Panc1 (cell line): ENCODE results near the gene TEX51. TPM values are rescaled to one million over a fixed set of nuclear protein-coding genes. Genes with fewer than 3 reads are reported as not detected.

Experiments used
- ATAC-seq: fragments of 200-7000 bp; cut with Tn5 transposase; 2 replicates; pipeline ENCODE4 v1.9.1; 2020; ENCODE audit warnings: mild to moderate bottlenecking, moderate library complexity
- BruUV-seq: library from RNA; stranded (reverse); fragments of 400-500 nt; replicated peaks from 2 replicates; lab custom pipeline; 2021; lab: Mats Ljungman, UMichigan
- CTCF ChIA-PET: fragments of 300-600 bp; sonication (Branson Sonifier 250); formaldehyde crosslinking; loops from one replicate; lab custom pipeline; 2022; ENCODE audit warnings: antibody characterized with exemption; lab: Charles Lee
- POLR2A ChIA-PET: fragments of 300-600 bp; sonication (Branson Sonifier 250); formaldehyde crosslinking; loops from one replicate; lab custom pipeline; 2022; ENCODE audit warnings: antibody characterized with exemption; lab: Charles Lee
- DNase-seq: peaks from one replicate; pipeline ENCODE4 v3.0.0-alpha.2; 2010; ENCODE audit warnings: low read depth, low spot score
- H3K27ac ChIP-seq: 2 replicates; pipeline ENCODE4 v1.5.1; 2011; ENCODE audit warnings: mild to moderate bottlenecking, low read length, inconsistent platforms
- H3K27me3 ChIP-seq: fragments of 200-500 bp; sonication (Bioruptor generic); 2 replicates; pipeline ENCODE4 v1.6.0; 2014; ENCODE audit warnings: low read length, inconsistent platforms; ENCODE audit not compliant: control insufficient read depth, insufficient read depth
- H3K36me3 ChIP-seq: fragments of 200-500 bp; sonication (Bioruptor generic); 2 replicates; pipeline ENCODE4 v1.5.1; 2014; ENCODE audit warnings: inconsistent platforms, mild to moderate bottlenecking, low read length, moderate library complexity; ENCODE audit not compliant: control insufficient read depth, insufficient read depth
- H3K4me1 ChIP-seq: 2 replicates; pipeline ENCODE4 v1.5.1; 2011; ENCODE audit warnings: inconsistent platforms, mild to moderate bottlenecking, low read length, moderate library complexity; ENCODE audit not compliant: control insufficient read depth, insufficient read depth
- H3K4me3 ChIP-seq, 2 experiments: 2 replicates each; pipeline ENCODE4 v1.5.1; 2011 to 2012; ENCODE audit warnings: low read depth in 2 of 2, low read length in 2 of 2, mild to moderate bottlenecking in 2 of 2, inconsistent platforms in 1 of 2, moderate library complexity in 1 of 2
- H3K9me3 ChIP-seq: fragments of 200-500 bp; sonication (Bioruptor generic); 2 replicates; pipeline ENCODE4 v1.5.1; 2014; ENCODE audit warnings: low read depth, mild to moderate bottlenecking, inconsistent platforms, low read length, moderate library complexity; ENCODE audit not compliant: control insufficient read depth, insufficient read depth
- CTCF ChIP-seq: fragments of 450-650 bp; IDR thresholded peaks from 2 replicates; pipeline ENCODE4 v1.5.1; 2017; ENCODE audit warnings: mild to moderate bottlenecking
- POLR2AphosphoS5 ChIP-seq: IDR thresholded peaks from 2 replicates; pipeline ENCODE4 v1.6.1; 2012; ENCODE audit warnings: mild to moderate bottlenecking, low read depth, low read length, moderate library complexity
- REST ChIP-seq, 2 experiments: IDR thresholded peaks; 2 replicates each; pipeline ENCODE4 v1.6.1; 2011 to 2012; ENCODE audit warnings: low read depth in 2 of 2, control low read depth in 1 of 2, low read length in 1 of 2, mild to moderate bottlenecking in 1 of 2, moderate library complexity in 1 of 2; ENCODE audit not compliant: insufficient read depth in 1 of 2
- SIN3A ChIP-seq: IDR thresholded peaks from 2 replicates; pipeline ENCODE4 v1.6.1; 2012; ENCODE audit warnings: low read depth, mild to moderate bottlenecking, low read length, moderate library complexity, borderline replicate concordance; ENCODE audit not compliant: insufficient read depth
- TCF7L2 ChIP-seq: IDR thresholded peaks from 2 replicates; pipeline ENCODE4 v1.6.1; 2011; ENCODE audit warnings: mild to moderate bottlenecking, low read depth, low read length, inconsistent platforms
- in situ Hi-C: cut with HindIII; loops from 2 replicates; pipeline ENCODE4 v1.10.0; 2016; ENCODE audit warnings: low sequenced_read_pairs, low pct_unique_long_range_greater_than_20kb
- intact Hi-C: fragments of 100-400 bp; cut with micrococcal nuclease; formaldehyde crosslinking; loops from one replicate; pipeline ENCODE4 v1.10.0; 2022; ENCODE audit not compliant: unreplicated experiment
- total RNA-seq: library from RNA; stranded (reverse); gene quantifications from one replicate; pipeline ENCODE4 v1.2.1, GENCODE V29; 2021; ENCODE audit not compliant: unreplicated experiment

TEX51 gene
- total RNA-seq, 1 experiment from 2014 or later = not detected

GRCh38 chr2:126880324-126880723 is 18.4 kb upstream of the TEX51 start:
- intact Hi-C loops (no loop called here), in situ Hi-C loops (no loop called here)
- TF ChIP-seq TCF7L2 = no peak
- no peak for TF ChIP-seq SIN3A
- Histone ChIP-seq H3K27me3 (no peaks in the 10 kb centered on the region), H3K4me1 (no peaks in the 10 kb centered on the region), H3K4me3 (no peak overlapping the region), H3K27ac (no peak overlapping the region), H3K9me3 (no peaks in the 10 kb centered on the region), H3K36me3 (no peaks in the 10 kb centered on the region)
- ChIA-PET CTCF (no interaction called here), POLR2A (no interaction called here)
- BruUV-seq = no TSS peak
- no peak for DNase-seq
- ATAC-seq = no peak

- no peak overlapping the region for H3K4me3 ChIP-seq
- no peak for DNase-seq
Measured at GRCh38 chr2:126880817-126881216, 17.9 kb upstream of the TEX51 start.

More at GRCh38 chr2:126880817-126881216, 17.9 kb upstream of the TEX51 start:
- Histone ChIP-seq H3K27ac (no peak overlapping the region), H3K27me3 (no peaks in the 10 kb centered on the region), H3K36me3 (no peaks in the 10 kb centered on the region), H3K9me3 (no peaks in the 10 kb centered on the region), H3K4me1 (no peaks in the 10 kb centered on the region)
- in situ Hi-C loops (no loop called here), intact Hi-C loops (no loop called here)
- no peak for TF ChIP-seq REST (IDR thresholded peaks at IDR 0.05; ENCODE audit: insufficient read depth in 1 of 2, low read depth in 2 of 2, low read length in 1 of 2)
- no peak for TF ChIP-seq POLR2AphosphoS5
- no peak for TF ChIP-seq TCF7L2
- TF ChIP-seq SIN3A = no peak
- TF ChIP-seq CTCF = no peak
- CTCF ChIA-PET = no interaction called here
- no peak for ATAC-seq
- POLR2A ChIA-PET = no interaction called here
- no TSS peak for BruUV-seq
